Vagina (tissue), 2 donors: Measurements from ENCODE around the gene ID1.

Source experiments
- POLR2A ChIP-seq, 2 donors: fragments of 450-650 bp; IDR thresholded peaks; one replicate each; pipeline ENCODE4 v1.6.1; 2017; ENCODE audit warnings: antibody characterized with exemption in 2 of 2, mild to moderate bottlenecking in 2 of 2, moderate library complexity in 2 of 2
- TF ChIP-seq, protein P1 (sequence below), 3 experiments: fragments of 450-650 bp in 2 of 3; fragments of 200-600 bp in 1 of 3; sonication (generic) in 1 of 3; IDR thresholded peaks; one replicate each; pipeline ENCODE4 v1.5.1; 2017 to 2019; ENCODE audit warnings: antibody characterized with exemption in 3 of 3, mild to moderate bottlenecking in 2 of 3, moderate library complexity in 2 of 3

DNA sequence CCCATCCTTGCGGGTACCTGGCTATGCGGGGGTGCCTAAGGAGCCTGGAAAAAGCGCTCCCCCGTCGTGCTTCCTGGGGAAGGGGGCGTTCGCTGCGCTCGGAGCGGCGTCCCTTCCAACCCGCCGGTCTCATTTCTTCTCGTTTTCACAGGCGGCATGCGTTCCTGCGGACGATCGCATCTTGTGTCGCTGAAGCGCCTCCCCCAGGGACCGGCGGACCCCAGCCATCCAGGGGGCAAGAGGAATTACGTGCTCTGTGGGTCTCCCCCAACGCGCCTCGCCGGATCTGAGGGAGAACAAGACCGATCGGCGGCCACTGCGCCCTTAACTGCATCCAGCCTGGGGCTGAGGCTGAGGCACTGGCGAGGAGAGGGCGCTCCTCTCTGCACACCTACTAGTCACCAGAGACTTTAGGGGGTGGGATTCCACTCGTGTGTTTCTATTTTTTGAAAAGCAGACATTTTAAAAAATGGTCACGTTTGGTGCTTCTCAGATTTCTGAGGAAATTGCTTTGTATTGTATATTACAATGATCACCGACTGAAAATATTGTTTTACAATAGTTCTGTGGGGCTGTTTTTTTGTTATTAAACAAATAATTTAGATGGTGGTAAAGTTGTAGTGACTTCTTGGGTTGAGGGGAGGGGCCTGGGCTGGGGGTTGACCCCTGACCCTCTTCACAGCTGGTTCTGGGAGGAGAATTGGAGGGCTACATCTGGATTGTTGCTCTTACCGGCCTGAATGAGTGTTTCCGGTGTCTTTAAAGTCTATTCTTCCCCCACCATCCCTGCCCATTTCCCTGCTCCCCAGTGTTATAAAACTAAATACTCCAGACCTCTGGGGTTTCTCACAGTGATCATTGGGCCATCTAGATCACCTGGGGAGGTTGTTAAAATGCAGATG, 1.1 kb downstream of the ID1 start:
- TF ChIP-seq POLR2A (IDR thresholded peaks at IDR 0.05): no peak
- TF ChIP-seq, protein P1, sequence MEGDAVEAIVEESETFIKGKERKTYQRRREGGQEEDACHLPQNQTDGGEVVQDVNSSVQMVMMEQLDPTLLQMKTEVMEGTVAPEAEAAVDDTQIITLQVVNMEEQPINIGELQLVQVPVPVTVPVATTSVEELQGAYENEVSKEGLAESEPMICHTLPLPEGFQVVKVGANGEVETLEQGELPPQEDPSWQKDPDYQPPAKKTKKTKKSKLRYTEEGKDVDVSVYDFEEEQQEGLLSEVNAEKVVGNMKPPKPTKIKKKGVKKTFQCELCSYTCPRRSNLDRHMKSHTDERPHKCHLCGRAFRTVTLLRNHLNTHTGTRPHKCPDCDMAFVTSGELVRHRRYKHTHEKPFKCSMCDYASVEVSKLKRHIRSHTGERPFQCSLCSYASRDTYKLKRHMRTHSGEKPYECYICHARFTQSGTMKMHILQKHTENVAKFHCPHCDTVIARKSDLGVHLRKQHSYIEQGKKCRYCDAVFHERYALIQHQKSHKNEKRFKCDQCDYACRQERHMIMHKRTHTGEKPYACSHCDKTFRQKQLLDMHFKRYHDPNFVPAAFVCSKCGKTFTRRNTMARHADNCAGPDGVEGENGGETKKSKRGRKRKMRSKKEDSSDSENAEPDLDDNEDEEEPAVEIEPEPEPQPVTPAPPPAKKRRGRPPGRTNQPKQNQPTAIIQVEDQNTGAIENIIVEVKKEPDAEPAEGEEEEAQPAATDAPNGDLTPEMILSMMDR (IDR thresholded peaks at IDR 0.05): no peak
